ENCODE measurements around the gene FBXL5. TPM values are rescaled to one million over a fixed set of nuclear protein-coding genes. Genes with fewer than 3 reads are reported as not detected.

Gene FBXL5
- total RNA-seq: 100 to 1,000 TPM; 178 to 231 (median 202) TPM

DNA sequence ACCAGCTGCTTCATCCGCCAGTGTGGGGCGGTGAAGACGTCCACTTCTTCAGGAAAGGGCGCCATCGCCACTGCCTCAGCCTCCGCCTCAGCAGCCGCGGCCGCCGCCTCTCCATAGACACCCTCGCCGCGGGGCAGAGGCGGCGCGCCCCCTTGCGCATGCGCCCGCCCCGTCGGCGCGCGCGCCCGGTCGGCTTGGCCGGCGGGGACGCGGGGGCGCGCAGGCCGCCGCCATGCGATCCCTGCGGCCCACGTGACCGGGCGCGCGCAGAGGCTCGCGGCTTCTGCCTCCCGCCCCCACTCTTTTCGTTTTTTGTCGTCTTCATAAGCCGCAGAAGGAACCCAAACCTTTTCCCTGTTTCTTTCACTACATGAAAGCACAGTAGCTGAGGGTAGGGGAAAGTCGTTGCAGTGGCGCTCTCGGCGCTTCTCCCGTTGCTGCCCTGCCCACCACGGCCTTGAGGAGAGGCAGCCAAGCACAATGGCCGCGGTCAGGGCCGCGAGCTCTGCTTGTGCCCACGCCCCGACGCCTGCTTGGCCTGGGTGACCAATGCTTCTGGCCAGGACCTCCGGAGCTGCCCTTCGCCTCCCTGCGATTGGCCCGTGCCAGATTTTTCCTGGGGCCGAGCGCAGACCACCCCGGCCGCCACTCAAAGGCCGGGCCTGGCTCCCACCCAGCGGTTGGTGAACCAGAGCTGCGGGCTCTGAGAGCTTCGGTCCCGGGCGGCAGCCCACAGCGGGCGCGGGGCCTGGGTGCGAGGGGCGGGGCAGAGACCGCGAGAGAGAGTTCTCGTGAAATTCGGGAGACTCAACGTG lies at the start of gene FBXL5:
Gene FBXL5, minus strand, starts transcription at position 135 of the 815 bp plus-strand sequence. Its CDS starts 70 bp downstream, at position 65.
- DNase-seq (ENCODE audit: low spot score in 2 of 2): peak; percentile 68 to 76
- peaks cover 6 to 8% of the 10 kb centered on the region in 2 donors for H3K4me1 ChIP-seq
- H3K27ac ChIP-seq: peak within 1 kb of the TSS; percentile 98 to 100
- TF ChIP-seq POLR2A (IDR thresholded peaks at IDR 0.05) (peak; percentile 33), CTCF (IDR thresholded peaks at IDR 0.05) (peak in 1 of 3 donors; percentile 4), POLR2AphosphoS5 (IDR thresholded peaks at IDR 0.05) (peak; percentile 82 to 96 (median 94))
- H3K4me3 ChIP-seq: peak within 1 kb of the TSS; percentile 76 to 94 (median 84)
- no peaks in the 10 kb centered on the region for H3K27me3 ChIP-seq
- no peaks in the 10 kb centered on the region for H3K9me3 ChIP-seq
- intact Hi-C loops (cut with DNase I; ENCODE audit: low total_unique reads): no loop called here
- no peaks in the 10 kb centered on the region for H3K36me3 ChIP-seq

GRCh38 chr4:15704129-15704528 lies 49.0 kb upstream of the FBXL5 start:
- TF ChIP-seq POLR2A (IDR thresholded peaks at IDR 0.05): no peak
- no peak for TF ChIP-seq POLR2AphosphoS5 (IDR thresholded peaks at IDR 0.05)
- no peak for TF ChIP-seq CTCF (IDR thresholded peaks at IDR 0.05)
- Histone ChIP-seq H3K27me3 (no peaks in the 10 kb centered on the region), H3K4me3 (no peak overlapping the region), H3K36me3 (no peaks in the 10 kb centered on the region), H3K4me1 (no peaks in the 10 kb centered on the region), H3K27ac (no peak overlapping the region), H3K9me3 (no peaks in the 10 kb centered on the region)
- no peak for DNase-seq (ENCODE audit: low spot score in 2 of 2)
- intact Hi-C loops (cut with DNase I; ENCODE audit: low total_unique reads): no loop called here

DNA sequence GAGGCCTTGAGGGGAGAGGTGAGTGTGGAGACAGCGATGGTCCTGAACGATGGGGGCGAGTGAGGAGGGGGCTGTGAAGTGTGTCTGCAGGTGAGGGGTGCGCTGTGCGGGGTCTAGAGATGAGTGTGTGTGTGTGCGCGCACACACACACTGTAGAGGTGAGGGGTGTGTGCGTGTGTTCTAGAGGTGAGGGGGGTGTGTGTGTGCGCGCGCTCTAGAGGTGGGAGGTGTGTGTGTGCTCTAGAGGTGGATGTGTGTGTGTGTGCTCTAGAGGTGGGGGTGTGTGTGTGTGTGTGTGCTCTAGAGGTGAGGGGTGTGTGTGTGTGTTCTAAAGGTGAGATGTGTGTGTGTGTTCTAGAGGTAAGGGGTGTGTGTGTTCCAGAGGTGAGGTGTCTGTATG lies 48.3 kb upstream of the FBXL5 start:
- no peaks in the 10 kb centered on the region for H3K27me3 ChIP-seq
- H3K36me3 ChIP-seq: no peaks in the 10 kb centered on the region
- H3K4me1 ChIP-seq: no peaks in the 10 kb centered on the region
- DNase-seq (ENCODE audit: low spot score in 2 of 2): no peak
- H3K9me3 ChIP-seq: no peaks in the 10 kb centered on the region
- TF ChIP-seq POLR2A (IDR thresholded peaks at IDR 0.05): no peak
- no peak for TF ChIP-seq POLR2AphosphoS5 (IDR thresholded peaks at IDR 0.05)
- TF ChIP-seq CTCF (IDR thresholded peaks at IDR 0.05): no peak
- H3K4me3 ChIP-seq: peak overlapping the region; percentile 49 to 81 (median 56)
- intact Hi-C loops (cut with DNase I; ENCODE audit: low total_unique reads): no loop called here
- H3K27ac ChIP-seq: peak overlapping the region in 1 of 2 donors; percentile 72

DNA sequence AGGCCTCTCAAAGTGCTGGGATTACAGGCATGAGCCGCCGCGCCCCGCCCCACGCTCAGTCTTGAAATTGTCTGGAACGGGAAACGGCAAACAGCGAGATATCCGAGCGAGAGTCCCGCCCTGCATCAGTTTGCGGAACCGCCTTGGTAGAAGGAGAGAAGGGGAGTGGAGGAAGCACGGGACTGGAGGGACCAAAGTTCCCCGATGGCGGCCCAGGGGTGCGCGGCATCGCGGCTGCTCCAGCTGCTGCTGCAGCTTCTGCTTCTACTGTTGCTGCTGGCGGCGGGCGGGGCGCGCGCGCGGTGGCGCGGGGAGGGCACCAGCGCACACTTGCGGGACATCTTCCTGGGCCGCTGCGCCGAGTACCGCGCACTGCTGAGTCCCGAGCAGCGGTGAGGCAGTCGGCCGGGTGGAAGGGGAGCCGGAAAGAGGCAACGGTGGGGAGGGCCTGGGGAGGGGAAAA lies 47.8 kb upstream of the FBXL5 start, which contains the start of gene BST1:
Gene BST1, plus strand, starts transcription at position 125 of the 463 bp plus-strand sequence. Its CDS starts 80 bp downstream, at position 205.
- intact Hi-C loops (cut with DNase I; ENCODE audit: low total_unique reads): no loop called here
- peak within 1 kb of the TSS in 1 of 2 donors; percentile 72 for H3K27ac ChIP-seq
- H3K9me3 ChIP-seq: no peaks in the 10 kb centered on the region
- H3K36me3 ChIP-seq: no peaks in the 10 kb centered on the region
- H3K4me1 ChIP-seq: no peaks in the 10 kb centered on the region
- peak within 1 kb of the TSS; percentile 49 to 81 (median 56) for H3K4me3 ChIP-seq
- no peaks in the 10 kb centered on the region for H3K27me3 ChIP-seq
- DNase-seq (ENCODE audit: low spot score in 2 of 2): peak in 1 of 2 donors; percentile 56
- TF ChIP-seq CTCF (IDR thresholded peaks at IDR 0.05): no peak
- no peak for TF ChIP-seq POLR2AphosphoS5 (IDR thresholded peaks at IDR 0.05)
- TF ChIP-seq POLR2A (IDR thresholded peaks at IDR 0.05): no peak

GRCh38 chr4:15696866-15697265 lies 41.7 kb upstream of the FBXL5 start:
- intact Hi-C loops (cut with DNase I; ENCODE audit: low total_unique reads): no loop called here
- Histone ChIP-seq H3K27ac (no peak overlapping the region), H3K36me3 (no peaks in the 10 kb centered on the region), H3K27me3 (no peaks in the 10 kb centered on the region), H3K4me1 (no peaks in the 10 kb centered on the region), H3K4me3 (no peak overlapping the region), H3K9me3 (no peaks in the 10 kb centered on the region)
- no peak for DNase-seq (ENCODE audit: low spot score in 2 of 2)
- TF ChIP-seq CTCF (IDR thresholded peaks at IDR 0.05) (no peak), POLR2AphosphoS5 (IDR thresholded peaks at IDR 0.05) (no peak), POLR2A (IDR thresholded peaks at IDR 0.05) (no peak)

Measured in breast epithelium (tissue), 4 donors.